DMS153 (cell line): ENCODE data around the gene DOCK9.

Source experiments
- DNase-seq: peaks from one replicate; lab custom pipeline; 2025; lab: John Stamatoyannopoulos, UW

DOCK9 gene

DNA sequence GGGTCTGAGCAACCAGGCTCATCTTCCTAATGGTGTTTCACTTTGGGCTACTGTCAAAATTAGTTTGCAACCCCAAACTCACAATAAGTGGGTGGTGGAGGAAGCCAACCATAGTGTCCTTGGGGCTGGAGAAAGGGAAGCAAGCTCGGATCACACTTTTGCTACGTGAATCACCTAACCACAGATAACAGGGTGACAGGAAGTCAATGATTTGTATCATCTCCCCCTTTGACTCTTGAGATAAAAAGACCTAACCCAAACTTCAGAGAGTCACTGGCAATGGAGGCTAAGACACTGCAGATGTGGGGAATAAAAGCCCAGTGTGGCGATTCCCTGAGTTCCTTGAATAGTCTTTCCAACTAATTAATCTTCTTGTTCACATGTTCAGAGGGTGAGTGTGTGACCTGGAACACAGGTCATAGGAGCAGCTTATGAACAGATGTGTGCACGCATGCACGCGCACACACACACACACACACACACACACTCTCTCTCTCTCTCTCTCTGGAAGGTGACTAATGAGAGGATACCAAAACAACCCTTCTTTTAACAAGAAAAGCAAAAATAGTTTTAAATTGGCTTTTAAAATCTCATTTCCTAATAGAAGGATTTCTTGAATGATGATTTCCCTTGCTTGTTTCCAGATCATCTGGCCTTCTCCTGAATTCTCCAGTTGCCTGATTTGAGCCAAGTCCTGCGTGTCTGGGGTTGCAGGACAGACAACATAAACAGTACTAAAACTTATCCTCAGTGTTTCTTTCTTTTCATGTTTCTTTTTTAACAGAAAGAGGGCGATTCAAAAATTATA lies 21.2 kb upstream of the DOCK9 start:
- no peak for DNase-seq

- DNase-seq = peak; percentile 31
Observed at GRCh38 chr13:98997738-98998641, 20.1 kb upstream of the DOCK9 start.

GRCh38 chr13:98997011-98997730 lies 19.3 kb upstream of the DOCK9 start:
- no peak for DNase-seq

DNA sequence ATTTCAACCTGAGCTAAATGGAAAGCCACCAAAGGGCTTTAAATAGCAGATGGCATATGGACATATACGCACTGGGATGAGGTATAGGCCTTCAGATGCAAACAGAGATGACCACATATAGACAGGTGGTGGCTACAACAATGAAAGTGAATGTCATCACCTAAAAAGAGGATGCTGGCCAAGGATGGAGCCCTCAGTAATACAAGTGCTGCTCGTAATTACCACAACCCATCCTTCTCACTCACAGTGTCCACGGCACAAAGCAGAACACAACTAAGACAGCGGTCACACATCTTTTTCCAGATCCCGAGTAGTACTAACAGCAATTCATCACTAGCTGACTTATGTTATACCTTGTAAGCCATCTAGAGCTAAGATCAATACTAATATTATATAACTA lies 18.2 kb upstream of the DOCK9 start:
- no peak for DNase-seq

DNA sequence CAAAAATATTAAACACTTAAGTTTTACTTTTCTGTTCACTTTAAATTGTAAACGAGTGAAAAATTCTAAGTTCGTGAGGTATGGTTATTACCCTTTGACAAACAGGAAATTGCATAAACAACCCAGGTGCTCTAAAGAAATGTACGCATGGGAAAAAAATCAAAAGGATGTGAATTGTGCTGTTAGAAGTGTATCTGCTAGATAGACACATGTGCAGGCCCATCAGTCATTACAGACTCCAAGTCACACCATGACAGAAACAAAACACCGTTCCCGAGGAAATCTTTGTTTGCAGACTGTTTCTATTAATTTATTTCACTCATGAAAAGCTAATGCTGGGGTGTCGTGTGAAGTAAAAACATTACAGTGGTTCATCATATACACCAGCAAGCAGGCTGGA lies 17.0 kb upstream of the DOCK9 start:
- DNase-seq = peak; percentile 14

- DNase-seq = no peak
Observed at GRCh38 chr13:98994080-98994479, 16.2 kb upstream of the DOCK9 start.

GRCh38 chr13:98992355-98992754 lies 14.5 kb upstream of the DOCK9 start:
- DNase-seq = no peak

DNA sequence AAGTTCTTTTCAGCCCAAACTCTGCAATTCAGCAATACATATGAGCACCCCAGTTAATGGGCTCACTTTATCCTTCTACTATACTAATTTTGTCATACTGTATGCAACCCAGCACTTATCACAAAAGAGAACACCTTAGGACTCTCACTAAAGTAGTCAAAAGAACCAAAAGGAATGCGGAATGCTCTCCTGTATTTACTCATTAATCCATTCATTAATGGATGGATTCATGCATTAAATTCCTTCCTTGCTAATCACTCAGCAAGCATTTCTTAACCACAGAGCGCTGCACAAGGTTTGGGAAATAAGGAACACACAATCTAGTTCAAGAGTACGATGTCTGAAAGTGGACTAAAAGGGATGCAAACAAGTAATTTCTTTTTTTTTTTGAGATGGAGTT lies 12.8 kb upstream of the DOCK9 start:
- DNase-seq = no peak

- no peak for DNase-seq
Observed at GRCh38 chr13:98989469-98990235, 11.8 kb upstream of the DOCK9 start.

DNA sequence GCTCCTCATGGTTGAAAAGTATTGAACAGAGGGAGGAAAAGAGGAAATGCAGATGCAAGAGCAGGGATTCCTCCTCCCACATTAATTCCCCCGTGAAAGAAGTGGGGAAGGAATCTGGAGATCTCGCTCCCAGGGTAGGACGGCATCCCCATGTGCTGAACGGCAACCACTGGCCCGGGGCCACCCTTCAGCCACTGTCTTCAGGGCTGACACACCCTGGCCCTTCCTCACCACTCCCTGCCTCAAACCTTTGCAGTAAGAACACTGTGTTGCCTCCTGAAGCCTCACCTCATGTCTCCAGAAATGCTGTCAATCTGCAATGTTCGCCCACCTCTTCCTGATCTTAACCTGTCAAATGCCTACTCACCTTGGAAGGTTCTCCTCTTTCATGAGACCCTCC lies 10.9 kb upstream of the DOCK9 start:
- no peak for DNase-seq

DNA sequence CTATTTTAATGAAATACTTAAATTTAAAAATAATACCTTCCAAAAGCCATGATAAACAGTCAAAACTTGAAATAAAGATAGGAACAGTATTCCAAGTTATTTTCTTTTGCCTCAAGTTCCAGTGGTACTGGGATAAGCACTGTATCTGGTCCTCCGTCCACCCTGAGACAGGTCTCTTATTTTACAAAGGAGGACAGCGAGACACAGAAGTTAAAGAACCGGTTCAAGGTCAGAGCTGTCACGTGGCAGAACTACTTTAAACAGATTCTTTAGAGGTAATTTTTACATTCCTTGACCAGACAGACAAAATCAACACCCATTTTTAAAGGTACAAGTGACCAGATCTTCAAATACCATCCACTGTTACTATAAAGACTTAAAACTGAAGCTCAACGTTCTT lies 10.4 kb upstream of the DOCK9 start:
- no peak for DNase-seq

- no peak for DNase-seq
Observed at GRCh38 chr13:98987275-98987674, 9.4 kb upstream of the DOCK9 start.

DNA sequence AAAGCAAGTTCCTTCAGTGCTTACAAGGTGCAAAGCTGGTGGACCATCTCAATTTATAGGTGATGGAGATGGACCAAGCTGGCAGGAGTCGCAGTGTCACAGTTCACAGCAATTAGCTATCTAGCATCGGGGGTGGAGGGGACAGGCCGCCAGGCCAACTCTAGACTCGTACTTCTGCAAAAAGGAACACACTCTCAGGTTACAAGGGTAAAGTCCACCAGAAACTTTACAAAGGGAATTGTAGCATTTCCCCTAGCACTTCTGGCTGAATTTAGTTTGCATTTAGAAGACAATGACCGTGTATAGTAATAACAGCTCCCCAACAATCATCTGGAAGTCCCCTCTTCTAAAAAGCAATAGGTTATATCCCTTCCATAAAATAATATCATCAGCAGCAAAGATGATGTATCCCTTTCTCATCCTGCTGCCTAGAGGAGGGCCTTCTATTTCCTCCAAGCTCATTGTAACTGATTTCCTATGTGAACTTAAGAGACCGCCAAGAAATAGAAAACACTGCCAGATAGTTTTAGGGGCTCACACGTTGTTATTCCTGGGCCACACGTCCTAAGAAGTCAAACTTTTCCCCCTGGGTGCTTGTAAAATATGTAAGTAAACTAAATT lies 8.5 kb upstream of the DOCK9 start:
- no peak for DNase-seq

- no peak for DNase-seq
Observed at GRCh38 chr13:98985591-98985990, 7.7 kb upstream of the DOCK9 start.

DNA sequence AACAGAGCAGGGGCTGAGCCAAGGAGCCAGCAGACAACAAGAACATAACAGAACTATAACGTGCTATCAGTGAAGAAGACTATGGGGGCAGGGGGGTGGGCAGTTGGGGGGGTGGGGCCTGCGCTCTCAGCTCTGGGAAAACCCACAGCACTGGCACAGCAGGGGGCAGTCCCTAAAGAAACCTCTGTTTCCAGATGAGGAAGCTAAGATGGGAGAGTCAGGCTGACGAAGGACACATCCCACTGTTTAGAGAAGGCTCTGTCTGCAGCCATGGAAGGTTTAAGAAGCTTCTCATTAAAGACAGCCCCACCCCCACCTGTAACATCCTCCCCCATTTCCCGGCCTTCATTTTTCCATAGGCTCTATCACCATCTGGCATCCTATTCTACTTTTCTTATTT lies 7.1 kb upstream of the DOCK9 start:
- no peak for DNase-seq

GRCh38 chr13:98984118-98984517 lies 6.3 kb upstream of the DOCK9 start:
- DNase-seq = peak; percentile 13

DNA sequence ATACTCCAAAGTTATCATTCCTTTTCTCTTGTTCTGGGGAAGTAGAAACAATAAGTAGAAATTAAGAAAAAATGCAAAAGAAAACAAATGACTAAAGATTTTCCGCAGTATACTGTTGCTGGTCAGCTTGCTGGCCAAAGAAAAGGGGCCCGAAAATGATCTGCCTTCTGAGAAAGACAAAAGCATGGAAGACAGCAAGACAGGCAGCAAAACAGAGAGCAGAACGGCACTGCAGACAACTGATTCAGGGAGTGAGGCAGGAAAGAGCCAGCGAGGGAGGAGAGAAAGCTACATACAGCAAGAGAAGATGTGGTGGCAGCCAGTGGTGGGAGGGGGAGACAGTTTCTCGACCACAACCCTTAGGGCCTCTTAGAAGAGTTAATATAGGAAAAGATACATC lies 5.3 kb upstream of the DOCK9 start:
- DNase-seq = no peak

- DNase-seq = no peak
Observed at GRCh38 chr13:98981369-98982080, 3.7 kb upstream of the DOCK9 start.

DNA sequence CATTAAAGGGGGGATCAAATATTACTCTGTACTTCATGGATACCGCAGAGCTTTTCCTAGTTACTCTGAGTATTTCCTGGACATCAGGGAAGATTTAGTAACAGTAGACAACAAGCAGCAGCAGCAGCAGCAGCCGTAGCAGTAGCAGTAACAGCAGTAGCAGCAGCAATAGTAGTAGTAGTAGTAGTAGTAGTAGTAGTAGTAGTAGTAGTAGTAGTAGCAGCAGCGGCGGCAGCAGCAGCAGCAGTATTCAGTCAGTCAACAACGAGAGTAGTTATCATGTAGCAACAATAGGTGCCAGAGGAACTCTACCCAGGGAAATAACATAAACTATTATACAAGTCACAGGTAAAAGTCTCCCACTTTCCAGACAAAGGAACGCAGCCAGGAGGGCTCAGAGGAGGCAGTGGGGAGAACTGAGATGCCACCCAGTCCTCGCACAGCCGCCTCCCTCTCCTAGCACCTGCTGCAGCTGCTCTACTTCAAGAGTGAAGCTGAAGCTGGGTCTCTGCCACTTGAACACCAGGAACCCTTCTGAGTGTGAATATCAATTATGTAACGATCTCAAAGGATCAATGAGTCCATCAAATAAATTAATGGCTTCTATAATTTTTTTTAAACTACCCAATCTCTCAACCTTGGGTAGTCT lies 1.3 kb upstream of the DOCK9 start:
- peak; percentile 15 for DNase-seq

DNA sequence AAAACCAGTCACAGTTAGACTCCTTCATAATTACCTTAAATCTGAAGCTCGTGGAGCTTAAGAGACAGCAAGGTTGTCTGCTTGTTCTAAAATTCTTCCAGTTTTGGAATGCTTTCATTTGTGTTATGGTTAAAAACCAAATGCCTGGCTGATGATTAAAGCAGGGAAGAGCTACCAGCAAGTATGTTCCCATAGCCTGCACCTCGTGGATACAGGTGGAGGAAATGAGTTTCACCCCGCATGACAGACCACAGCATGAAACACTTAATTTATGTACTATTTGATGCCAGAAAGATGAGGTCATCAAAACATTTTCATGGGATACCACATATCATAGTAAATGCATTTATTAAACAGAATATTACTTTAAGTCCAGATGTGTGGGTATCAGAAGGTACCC lies 416 bp upstream of the DOCK9 start:
- no peak for DNase-seq
